Measurements from ENCODE around the gene TNRC6B. TPM values are rescaled to one million over a fixed set of nuclear protein-coding genes. Genes with fewer than 3 reads are reported as not detected.
A peak's percentile ranks its signal among the peaks of the same experiment; 100 is the strongest.
"Not testable (repeated sequence)": the region's sequence is repeated elsewhere in the genome, so short reads cannot be mapped to it uniquely, and the experiment has no call there.

The TNRC6B gene
- total RNA-seq, 2 experiments from 2014 or later = 37.0 to 63.7 TPM

DNA sequence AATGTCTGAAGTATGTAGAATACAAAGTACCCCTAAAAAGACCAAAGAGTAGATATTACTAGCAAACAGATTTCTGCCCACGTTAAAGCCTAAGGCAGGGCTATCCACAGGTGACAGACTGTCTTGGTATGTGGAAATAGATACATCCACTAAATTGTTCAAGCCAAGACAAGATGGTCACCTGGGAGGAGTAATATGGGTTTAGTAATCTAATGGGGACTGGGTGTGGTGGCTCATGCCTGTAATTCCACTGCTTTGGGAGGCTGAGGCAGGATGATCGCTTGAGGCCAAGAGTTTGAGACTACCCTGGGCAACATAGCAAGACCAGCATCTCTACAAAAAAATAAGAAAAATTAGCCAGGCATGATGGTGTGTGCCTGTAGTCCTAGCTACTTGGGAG lies 200.2 kb downstream of the TNRC6B start:
- Histone ChIP-seq H3K4me3 (ENCODE audit: low read depth, low read length, poor library complexity, severe bottlenecking) (no peak overlapping the region), H3K9me2 (ENCODE audit: insufficient read depth, low read length) (no peaks in the 10 kb centered on the region), H3K79me2 (ENCODE audit: insufficient read depth, low read depth, low read length) (peaks cover 82% of the 10 kb centered on the region), H3K9me3 (ENCODE audit: low read length) (0 out of 2 replicates have a peak, but pooled peaks cover 4% of the 10 kb centered on the region), H4K20me1 (ENCODE audit: insufficient read depth, low read length) (no peaks in the 10 kb centered on the region), H2AFZ (ENCODE audit: low read length) (no peak overlapping the region), H3K27ac (ENCODE audit: low read depth, low read length, poor library complexity, severe bottlenecking) (no peak overlapping the region), H3K36me3 (ENCODE audit: insufficient read depth, low read length) (peaks cover 43% of the 10 kb centered on the region), H3K4me1 (ENCODE audit: insufficient read depth, low read length, poor library complexity, severe bottlenecking) (peaks cover 69% of the 10 kb centered on the region), H3K4me2 (ENCODE audit: low read length) (0 out of 2 replicates have a peak overlapping the region, but pooled peaks have one; percentile 3)
- no peak for DNase-seq (ENCODE audit: low spot score)
- ChIA-PET CTCF (ENCODE audit: unreplicated experiment) (no interaction called here), POLR2A (interaction anchor here (0.7 to 3.1 kb wide), 7 partner anchors 14 to 279 kb away, joined by 3 to 13 read pairs (median 5); no protein-coding TSS in a partner anchor)
- no TSS peak for BruUV-seq (replicated peaks)
- intact Hi-C loops (cut with micrococcal nuclease; ENCODE audit: unreplicated experiment) = loop anchor here (2.0 to 10.0 kb wide), 2 partner anchors 37 to 267 kb away; no protein-coding TSS in a partner anchor
- TF ChIP-seq EZH2phosphoT487 (IDR thresholded peaks at IDR 0.05; ENCODE audit: borderline replicate concordance, low read depth, low read length) = no peak
- TF ChIP-seq, protein P1, sequence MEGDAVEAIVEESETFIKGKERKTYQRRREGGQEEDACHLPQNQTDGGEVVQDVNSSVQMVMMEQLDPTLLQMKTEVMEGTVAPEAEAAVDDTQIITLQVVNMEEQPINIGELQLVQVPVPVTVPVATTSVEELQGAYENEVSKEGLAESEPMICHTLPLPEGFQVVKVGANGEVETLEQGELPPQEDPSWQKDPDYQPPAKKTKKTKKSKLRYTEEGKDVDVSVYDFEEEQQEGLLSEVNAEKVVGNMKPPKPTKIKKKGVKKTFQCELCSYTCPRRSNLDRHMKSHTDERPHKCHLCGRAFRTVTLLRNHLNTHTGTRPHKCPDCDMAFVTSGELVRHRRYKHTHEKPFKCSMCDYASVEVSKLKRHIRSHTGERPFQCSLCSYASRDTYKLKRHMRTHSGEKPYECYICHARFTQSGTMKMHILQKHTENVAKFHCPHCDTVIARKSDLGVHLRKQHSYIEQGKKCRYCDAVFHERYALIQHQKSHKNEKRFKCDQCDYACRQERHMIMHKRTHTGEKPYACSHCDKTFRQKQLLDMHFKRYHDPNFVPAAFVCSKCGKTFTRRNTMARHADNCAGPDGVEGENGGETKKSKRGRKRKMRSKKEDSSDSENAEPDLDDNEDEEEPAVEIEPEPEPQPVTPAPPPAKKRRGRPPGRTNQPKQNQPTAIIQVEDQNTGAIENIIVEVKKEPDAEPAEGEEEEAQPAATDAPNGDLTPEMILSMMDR (conservative IDR thresholded peaks at IDR 0.05; ENCODE audit: low read length) = no peak

DNA sequence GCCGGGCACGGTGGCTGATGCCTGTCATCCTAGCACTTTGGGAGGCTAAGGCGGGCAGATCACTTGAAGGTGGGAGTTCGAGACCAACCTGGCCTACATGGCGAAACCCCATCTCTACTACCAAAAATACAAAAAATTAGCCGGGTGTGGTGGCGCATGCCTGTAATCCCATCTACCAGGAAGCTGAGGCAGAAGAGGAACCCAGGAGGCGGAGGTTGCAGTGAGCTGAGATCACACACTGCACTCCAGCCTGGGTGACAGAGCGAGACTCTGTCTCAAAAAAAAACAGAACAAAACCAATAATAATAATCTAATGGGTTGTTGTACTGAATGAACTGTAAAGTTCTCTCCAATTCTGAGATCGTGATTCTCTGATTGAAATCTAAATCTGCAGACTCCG lies 200.7 kb downstream of the TNRC6B start:
- H3K9me2 ChIP-seq (ENCODE audit: insufficient read depth, low read length); H4K20me1 ChIP-seq (ENCODE audit: insufficient read depth, low read length); H3K9me3 ChIP-seq (ENCODE audit: low read length); DNase-seq (ENCODE audit: low spot score); BruUV-seq (replicated peaks); H2AFZ ChIP-seq (ENCODE audit: low read length); H3K27ac ChIP-seq (ENCODE audit: low read depth, low read length, poor library complexity, severe bottlenecking); CTCF ChIA-PET (ENCODE audit: unreplicated experiment); H3K4me3 ChIP-seq (ENCODE audit: low read depth, low read length, poor library complexity, severe bottlenecking): not testable (repeated sequence)
- POLR2A ChIA-PET = interaction anchor here (1.0 to 1.8 kb wide), 2 partner anchors 18 to 34 kb away, joined by 3 to 10 read pairs; no protein-coding TSS in a partner anchor
- peaks cover 80% of the 10 kb centered on the region for H3K79me2 ChIP-seq (ENCODE audit: insufficient read depth, low read depth, low read length)
- H3K4me2 ChIP-seq (ENCODE audit: low read length) = 0 out of 2 replicates have a peak overlapping the region, but pooled peaks have one; percentile 3
- H3K4me1 ChIP-seq (ENCODE audit: insufficient read depth, low read length, poor library complexity, severe bottlenecking) = peaks cover 69% of the 10 kb centered on the region
- peaks cover 38% of the 10 kb centered on the region for H3K36me3 ChIP-seq (ENCODE audit: insufficient read depth, low read length)
- intact Hi-C loops (cut with micrococcal nuclease; ENCODE audit: unreplicated experiment) = loop anchor here (10.0 kb wide), 1 partner anchor 266 kb away; no protein-coding TSS in a partner anchor

DNA sequence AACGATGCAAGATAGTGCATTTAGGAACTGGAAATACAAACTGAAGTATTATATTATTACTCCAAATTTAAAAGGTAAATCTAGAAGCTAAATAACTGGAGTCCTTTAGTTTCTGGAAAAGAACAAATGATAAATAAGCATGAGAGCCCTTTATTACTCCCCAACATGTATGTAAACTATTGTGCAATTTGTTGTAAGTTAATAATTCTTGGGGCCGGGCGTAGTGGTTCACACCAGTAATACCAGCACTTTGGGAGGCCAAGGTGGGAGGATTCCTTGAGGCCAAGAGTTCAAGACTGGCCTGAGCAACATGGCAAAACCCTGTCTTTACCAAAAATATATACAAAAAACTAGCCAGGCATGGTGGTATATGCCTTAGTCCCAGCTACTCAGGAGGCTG lies 203.7 kb downstream of the TNRC6B start:
- Histone ChIP-seq H3K4me2 (ENCODE audit: low read length) (no peak overlapping the region), H3K4me3 (ENCODE audit: low read depth, low read length, poor library complexity, severe bottlenecking) (no peak overlapping the region), H2AFZ (ENCODE audit: low read length) (no peak overlapping the region), H3K9me2 (ENCODE audit: insufficient read depth, low read length) (no peaks in the 10 kb centered on the region), H3K9me3 (ENCODE audit: low read length) (0 out of 2 replicates have a peak, but pooled peaks cover 4% of the 10 kb centered on the region), H3K79me2 (ENCODE audit: insufficient read depth, low read depth, low read length) (peaks cover 79% of the 10 kb centered on the region), H4K20me1 (ENCODE audit: insufficient read depth, low read length) (no peaks in the 10 kb centered on the region), H3K36me3 (ENCODE audit: insufficient read depth, low read length) (peaks cover 25% of the 10 kb centered on the region), H3K4me1 (ENCODE audit: insufficient read depth, low read length, poor library complexity, severe bottlenecking) (peaks cover 73% of the 10 kb centered on the region), H3K27ac (ENCODE audit: low read depth, low read length, poor library complexity, severe bottlenecking) (no peak overlapping the region)
- POLR2A ChIA-PET = interaction anchor here (1.1 to 2.5 kb wide), 2 partner anchors 11 to 54 kb away, joined by 3 to 13 read pairs; no protein-coding TSS in a partner anchor
- intact Hi-C loops (cut with micrococcal nuclease; ENCODE audit: unreplicated experiment) = no loop called here
- no peak for DNase-seq (ENCODE audit: low spot score)
- no TSS peak for BruUV-seq (replicated peaks)
- TF ChIP-seq EZH2phosphoT487 (IDR thresholded peaks at IDR 0.05; ENCODE audit: borderline replicate concordance, low read depth, low read length) = no peak
- TF ChIP-seq, protein P1 (conservative IDR thresholded peaks at IDR 0.05; ENCODE audit: low read length) = no peak
- CTCF ChIA-PET (ENCODE audit: unreplicated experiment) = no interaction called here

All from OCI-LY7 (cell line).